ENCODE data around the gene CA10. TPM values are rescaled to one million over a fixed set of nuclear protein-coding genes. Genes with fewer than 3 reads are reported as not detected.

Gene CA10
- total and polyA plus RNA-seq, 2 of the 4 experiments (the other 2 are of a cell fraction), result not detected

GRCh38 chr17:51911237-51911636 lies 247.3 kb downstream of the CA10 start:
- no peaks in the 10 kb centered on the region for H4K20me1 ChIP-seq (ENCODE audit: insufficient read depth, low read length)
- dilution Hi-C loops (cut with HindIII; ENCODE audit: low sequenced_read_pairs, unreplicated experiment) (no loop called here), intact Hi-C loops (cut with micrococcal nuclease) (no loop called here), in situ Hi-C loops (cut with MboI; ENCODE audit: low sequenced_read_pairs) (no loop called here)
- ATAC-seq (ENCODE audit: low read depth), result no peak
- no peaks in the 10 kb centered on the region for H3K36me3 ChIP-seq (ENCODE audit: control insufficient read depth, insufficient read depth, low read length)
- no peak overlapping the region for H4K5ac ChIP-seq (ENCODE audit: low read depth, low read length)
- H2BK15ac ChIP-seq (ENCODE audit: low read depth, low read length), result no peak overlapping the region
- H2AK9ac ChIP-seq (replicated peaks; ENCODE audit: low read depth, low read length, poor library complexity), result no peak overlapping the region
- H3K9me1 ChIP-seq (ENCODE audit: insufficient read depth, low read length), result no peaks in the 10 kb centered on the region
- no peak overlapping the region for H3K4me3 ChIP-seq (ENCODE audit: insufficient read depth, low read depth, low read length)
- H2BK5ac ChIP-seq (ENCODE audit: low read depth, low read length, poor library complexity, severe bottlenecking), result no peak overlapping the region
- no peak overlapping the region for H2BK20ac ChIP-seq (ENCODE audit: low read depth, low read length)
- no TSS peak for BruUV-seq (replicated peaks)
- H4K91ac ChIP-seq (ENCODE audit: insufficient read depth, low read depth, low read length), result no peak overlapping the region
- WGBS, 2 experiments (ENCODE audit: extremely low coverage in 2 of 2, insufficient read length in 1 of 2), result 60% methylated on average over 1 of the region's 6 CpGs; no CpG with 5 or more reads in 1 of the 2 experiments
- no peak overlapping the region for H2AK5ac ChIP-seq (ENCODE audit: low read depth, low read length)
- CTCF ChIA-PET, result no interaction called here
- no peak overlapping the region for H3K9ac ChIP-seq (ENCODE audit: low read depth, low read length)
- no peak overlapping the region for H3K4ac ChIP-seq (ENCODE audit: low read depth, low read length)
- no peak overlapping the region for H3K14ac ChIP-seq (replicated peaks; ENCODE audit: low read depth, low read length)
- H3K79me1 ChIP-seq (ENCODE audit: low read depth in 1 of 2, low read length in 2 of 2), result no peaks in the 10 kb centered on the region
- H3K27ac ChIP-seq (ENCODE audit: insufficient read depth, low read length), result no peak overlapping the region
- H3K4me2 ChIP-seq (ENCODE audit: low read depth, low read length), result no peak overlapping the region
- no peak overlapping the region for H4K8ac ChIP-seq (ENCODE audit: low read depth in 2 of 2, low read length in 2 of 2)
- peaks cover 23% of the 10 kb centered on the region for H3K9me3 ChIP-seq (ENCODE audit: control insufficient read depth, insufficient read depth, low read length)
- H3K23ac ChIP-seq (ENCODE audit: low read depth, low read length), result no peak overlapping the region
- no peak overlapping the region for H2BK120ac ChIP-seq (ENCODE audit: low read depth, low read length)
- no peak overlapping the region for H3K18ac ChIP-seq (ENCODE audit: low read depth, low read length)
- DNase-seq, result no peak
- TF ChIP-seq CHD1 (IDR thresholded peaks at IDR 0.05; ENCODE audit: low read depth, low read length), result no peak
- TF ChIP-seq RFX5 (IDR thresholded peaks at IDR 0.05; ENCODE audit: low read depth, low read length), result no peak
- no peak for TF ChIP-seq MXI1 (IDR thresholded peaks at IDR 0.05; ENCODE audit: borderline replicate concordance, low read depth, low read length)
- no peak for TF ChIP-seq BHLHE40 (IDR thresholded peaks at IDR 0.05; ENCODE audit: low read depth, low read length)
- no peak for TF ChIP-seq POLR2A (IDR thresholded peaks at IDR 0.05; ENCODE audit: low read depth, low read length)
- no peak for TF ChIP-seq RCOR1 (IDR thresholded peaks at IDR 0.05; ENCODE audit: insufficient replicate concordance, low read length)
- TF ChIP-seq USF2 (IDR thresholded peaks at IDR 0.05; ENCODE audit: low read depth, low read length), result no peak
- TF ChIP-seq ELK1 (IDR thresholded peaks at IDR 0.05; ENCODE audit: borderline replicate concordance, low read depth, low read length), result no peak
- TF ChIP-seq CEBPB (IDR thresholded peaks at IDR 0.05; ENCODE audit: low read depth, low read length), result no peak
- TF ChIP-seq FOS (IDR thresholded peaks at IDR 0.05; ENCODE audit: low read depth, low read length), result no peak
- no peak for TF ChIP-seq MAFK (IDR thresholded peaks at IDR 0.05; ENCODE audit: low read depth, low read length)
- TF ChIP-seq NFE2L2 (IDR thresholded peaks at IDR 0.05; ENCODE audit: low read depth, low read length), result no peak
- TF ChIP-seq RAD21 (IDR thresholded peaks at IDR 0.05; ENCODE audit: low read length), result no peak
- TF ChIP-seq SMC3 (IDR thresholded peaks at IDR 0.05; ENCODE audit: low read depth, low read length), result no peak
- H3K56ac ChIP-seq (ENCODE audit: extremely low read depth, insufficient read depth, low read length), result no peak overlapping the region
- H2AFZ ChIP-seq (replicated peaks; ENCODE audit: low read length, poor library complexity), result no peak overlapping the region
- no peaks in the 10 kb centered on the region for H3K27me3 ChIP-seq (ENCODE audit: control insufficient read depth, insufficient read depth, low read length)
- POLR2A ChIA-PET (ENCODE audit: unreplicated experiment), result no interaction called here
- H3K4me1 ChIP-seq (ENCODE audit: control insufficient read depth, insufficient read depth, low read length), result no peaks in the 10 kb centered on the region
